ENCODE measurements around the gene RRAGB.

DNA sequence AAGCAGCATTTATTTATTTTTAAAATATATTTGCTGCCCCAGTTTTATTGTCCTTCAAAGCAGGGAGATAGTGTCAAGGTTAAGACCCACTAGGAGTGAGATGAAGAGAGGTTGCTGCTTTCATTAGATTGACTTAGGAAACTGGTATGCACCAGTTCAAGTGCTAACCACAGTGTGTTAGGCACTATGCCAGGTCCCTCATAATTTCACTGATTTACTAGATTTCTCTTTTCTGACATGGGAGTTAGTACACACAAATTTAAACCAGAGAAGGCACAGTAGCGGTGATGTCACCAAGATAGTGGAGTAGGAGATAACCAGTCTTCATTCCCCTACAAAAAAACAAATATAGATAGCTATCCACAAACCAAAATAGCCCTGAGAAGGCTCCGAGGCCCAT lies 14.3 kb downstream of the RRAGB start:
- TF ChIP-seq POLR2A (IDR thresholded peaks at IDR 0.05) (no peak), POLR2AphosphoS5 (IDR thresholded peaks at IDR 0.05; ENCODE audit: insufficient read depth in 1 of 2, low read depth in 1 of 2) (no peak)
- TF ChIP-seq, protein P1, sequence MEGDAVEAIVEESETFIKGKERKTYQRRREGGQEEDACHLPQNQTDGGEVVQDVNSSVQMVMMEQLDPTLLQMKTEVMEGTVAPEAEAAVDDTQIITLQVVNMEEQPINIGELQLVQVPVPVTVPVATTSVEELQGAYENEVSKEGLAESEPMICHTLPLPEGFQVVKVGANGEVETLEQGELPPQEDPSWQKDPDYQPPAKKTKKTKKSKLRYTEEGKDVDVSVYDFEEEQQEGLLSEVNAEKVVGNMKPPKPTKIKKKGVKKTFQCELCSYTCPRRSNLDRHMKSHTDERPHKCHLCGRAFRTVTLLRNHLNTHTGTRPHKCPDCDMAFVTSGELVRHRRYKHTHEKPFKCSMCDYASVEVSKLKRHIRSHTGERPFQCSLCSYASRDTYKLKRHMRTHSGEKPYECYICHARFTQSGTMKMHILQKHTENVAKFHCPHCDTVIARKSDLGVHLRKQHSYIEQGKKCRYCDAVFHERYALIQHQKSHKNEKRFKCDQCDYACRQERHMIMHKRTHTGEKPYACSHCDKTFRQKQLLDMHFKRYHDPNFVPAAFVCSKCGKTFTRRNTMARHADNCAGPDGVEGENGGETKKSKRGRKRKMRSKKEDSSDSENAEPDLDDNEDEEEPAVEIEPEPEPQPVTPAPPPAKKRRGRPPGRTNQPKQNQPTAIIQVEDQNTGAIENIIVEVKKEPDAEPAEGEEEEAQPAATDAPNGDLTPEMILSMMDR (IDR thresholded peaks at IDR 0.05): no peak
